Stimulated activated naive CD8-positive, alpha-beta T cell treated with anti-CD3 and anti-CD28 coated beads, Interleukin-15, Interleukin-2, amounts not matched to agents 100 U/mL and 50 U/mL, for 24 hours (primary cell): ENCODE results near the gene DHRS1.

Experiments
- ATAC-seq: fragments of 150-1000 bp; cut with Tn5 transposase; one replicate; pipeline ENCODE4 v1.10.0; 2021
- DNase-seq: peaks from one replicate; pipeline ENCODE4 v3.0.0; 2021

DHRS1 gene

DNA sequence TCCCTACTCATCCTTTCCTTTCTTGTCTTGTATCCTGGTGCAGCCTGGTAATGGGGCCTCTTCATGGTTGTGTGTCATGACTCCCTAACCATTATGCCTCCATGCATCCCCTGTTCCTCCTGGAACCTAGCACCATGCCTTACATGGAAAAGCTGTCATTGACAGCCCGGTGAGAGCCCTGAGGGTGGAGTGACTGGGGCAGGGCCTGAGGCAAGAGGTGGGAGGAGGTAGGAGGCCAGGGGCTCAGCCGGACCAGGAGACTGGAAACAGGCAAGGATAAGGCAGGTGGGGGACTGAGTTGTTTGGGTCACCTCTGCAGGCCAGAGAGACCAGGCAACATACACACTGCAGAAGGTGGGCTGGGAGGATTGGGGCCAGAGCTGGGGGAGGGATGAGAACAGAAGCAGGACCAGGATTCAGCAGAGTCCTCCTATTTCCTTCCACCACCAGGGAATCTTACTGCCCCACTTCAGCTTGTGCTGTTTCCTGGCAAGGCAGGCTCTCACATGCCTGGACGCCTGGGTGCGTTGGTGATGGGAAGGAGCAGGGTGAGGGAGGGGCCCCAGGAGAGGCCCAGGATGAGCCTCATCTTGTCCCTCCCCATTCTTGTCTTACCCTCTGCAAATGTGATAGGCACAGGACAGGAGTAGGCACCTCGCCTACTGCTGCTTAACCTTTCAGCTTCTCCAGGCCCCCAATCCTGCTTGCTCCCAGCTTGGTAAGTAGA, 10.1 kb upstream of the DHRS1 start, which contains the start of gene LTB4R2:
Gene LTB4R2 (plus strand): TSS at position 603 of the 727 bp plus-strand sequence. CDS start 525 bp downstream, outside the sequence.
- ATAC-seq = no peak
- no peak for DNase-seq

DNA sequence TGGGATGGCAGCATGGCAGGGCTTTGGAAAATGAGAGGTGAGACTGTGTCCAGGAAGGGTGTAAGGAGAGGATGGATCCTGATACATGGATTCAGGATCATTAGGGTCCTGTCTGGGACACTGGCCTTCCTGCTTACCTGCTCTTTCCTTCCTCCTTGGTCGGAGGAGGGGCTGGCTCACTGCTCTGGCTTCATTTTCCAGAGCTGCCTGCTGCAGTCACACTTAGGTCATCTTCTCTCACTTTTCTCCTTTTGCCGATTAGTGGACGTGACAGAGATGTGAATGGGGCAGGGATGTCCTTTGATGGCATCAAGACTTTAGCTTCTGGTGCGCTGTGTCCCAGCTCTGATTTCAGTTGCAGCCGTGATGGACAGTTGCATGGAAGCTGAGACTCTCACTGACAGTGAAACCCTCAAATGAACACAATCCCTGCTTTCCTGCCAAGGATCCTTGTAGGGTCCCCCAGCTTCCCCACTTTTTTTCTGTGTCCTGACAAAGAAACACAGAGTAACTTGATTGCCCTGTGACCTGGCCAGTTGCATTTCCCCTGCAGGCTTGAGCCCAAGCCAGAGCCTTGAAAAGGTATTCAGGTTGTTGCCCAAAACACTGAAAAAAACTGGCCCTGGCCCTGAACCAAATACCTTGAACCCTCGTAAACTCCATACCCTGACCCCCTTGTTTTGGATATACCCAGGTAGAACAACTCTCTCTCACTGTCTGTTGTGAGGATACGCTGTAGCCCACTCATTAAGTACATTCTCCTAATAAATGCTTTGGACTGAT, 9.0 kb upstream of the DHRS1 start:
- DNase-seq (no peak), ATAC-seq (no peak)

DNA sequence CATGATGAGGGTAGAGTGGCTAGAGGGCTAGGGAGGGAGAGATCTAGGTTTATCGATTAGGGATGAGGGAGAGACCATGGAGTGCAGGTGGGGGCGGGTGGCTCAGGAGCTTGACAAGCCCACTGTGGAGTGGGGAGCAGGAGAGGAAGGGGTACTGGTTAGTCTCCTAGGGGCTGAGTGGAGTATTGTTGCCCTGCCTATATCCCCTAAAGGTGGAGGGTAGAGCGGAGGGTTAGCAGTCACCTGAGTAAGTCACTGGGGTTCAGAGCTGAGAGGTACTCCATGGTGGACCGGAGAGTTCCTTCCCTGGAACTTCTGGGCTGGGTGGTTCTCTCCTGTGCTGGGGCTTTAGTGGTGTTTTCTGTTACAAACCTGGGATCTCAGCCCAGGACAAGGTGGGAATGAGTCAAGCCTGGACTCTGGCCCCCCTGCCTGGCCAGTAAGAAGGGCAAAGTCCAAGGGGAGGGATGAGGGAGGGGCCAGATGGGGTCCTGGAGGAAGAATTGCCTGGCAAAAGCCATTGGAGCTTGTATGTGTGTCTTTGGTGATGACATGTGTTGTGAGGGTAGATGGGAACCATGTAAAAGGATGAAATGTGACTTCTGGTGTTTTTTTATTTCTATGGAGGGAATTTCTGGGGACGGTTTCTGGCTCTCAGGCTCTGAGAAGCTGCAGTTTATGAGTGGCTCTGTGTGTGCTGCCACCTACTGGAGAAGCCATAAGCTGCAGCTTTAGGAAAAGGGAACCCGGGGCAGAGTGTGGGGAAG, 8.2 kb upstream of the DHRS1 start, which contains the start of gene CIDEB:
Gene CIDEB (minus strand): TSS at position 403 of the 767 bp plus-strand sequence. CDS start 119 bp downstream, at position 284.
- peak; percentile 69 for DNase-seq

DNA sequence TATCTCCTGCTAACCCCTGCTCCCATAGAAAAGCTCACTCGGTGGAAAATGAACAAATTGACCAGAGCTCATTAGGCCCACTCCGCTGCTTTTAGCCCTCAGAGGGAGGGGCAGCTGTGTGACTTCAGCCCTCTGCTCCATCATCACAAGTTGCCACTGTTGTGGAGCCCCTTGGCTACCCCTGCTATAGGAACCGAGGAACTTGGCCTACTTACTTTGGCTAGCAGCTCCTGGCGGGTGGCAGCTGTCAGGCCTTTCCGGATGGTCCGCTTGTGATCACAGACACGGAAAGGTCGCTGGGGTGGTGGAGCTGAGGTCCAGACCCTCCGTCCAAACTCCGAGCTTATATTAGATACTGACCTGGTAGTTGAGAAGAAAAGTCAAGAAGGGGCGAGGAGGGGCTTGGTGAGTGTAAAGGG, 7.6 kb upstream of the DHRS1 start:
- no peak for DNase-seq
- no peak for ATAC-seq

More for the DNA sequence above, 8.2 kb upstream of the DHRS1 start, which contains the start of gene CIDEB:
- ATAC-seq = peak; percentile 17

DNA sequence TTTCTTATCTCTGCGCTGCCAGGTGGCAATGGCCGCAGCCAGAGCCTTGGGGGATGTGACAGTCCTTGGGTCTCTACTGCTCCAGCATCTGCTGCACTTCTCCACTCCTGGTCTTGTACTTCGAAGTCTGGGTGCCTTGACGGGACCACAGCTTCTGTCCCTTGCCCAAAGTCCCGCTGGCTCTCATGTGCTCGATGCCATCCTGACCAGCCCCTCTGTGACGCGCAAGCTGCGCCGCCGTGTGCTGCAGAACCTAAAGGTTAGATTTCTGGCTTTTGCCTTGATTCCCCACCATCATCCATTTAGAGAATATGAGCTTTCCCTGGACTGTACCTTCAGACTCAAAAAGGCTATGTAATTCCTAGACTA, 4.4 kb upstream of the DHRS1 start:
- DNase-seq (no peak), ATAC-seq (no peak)

DNA sequence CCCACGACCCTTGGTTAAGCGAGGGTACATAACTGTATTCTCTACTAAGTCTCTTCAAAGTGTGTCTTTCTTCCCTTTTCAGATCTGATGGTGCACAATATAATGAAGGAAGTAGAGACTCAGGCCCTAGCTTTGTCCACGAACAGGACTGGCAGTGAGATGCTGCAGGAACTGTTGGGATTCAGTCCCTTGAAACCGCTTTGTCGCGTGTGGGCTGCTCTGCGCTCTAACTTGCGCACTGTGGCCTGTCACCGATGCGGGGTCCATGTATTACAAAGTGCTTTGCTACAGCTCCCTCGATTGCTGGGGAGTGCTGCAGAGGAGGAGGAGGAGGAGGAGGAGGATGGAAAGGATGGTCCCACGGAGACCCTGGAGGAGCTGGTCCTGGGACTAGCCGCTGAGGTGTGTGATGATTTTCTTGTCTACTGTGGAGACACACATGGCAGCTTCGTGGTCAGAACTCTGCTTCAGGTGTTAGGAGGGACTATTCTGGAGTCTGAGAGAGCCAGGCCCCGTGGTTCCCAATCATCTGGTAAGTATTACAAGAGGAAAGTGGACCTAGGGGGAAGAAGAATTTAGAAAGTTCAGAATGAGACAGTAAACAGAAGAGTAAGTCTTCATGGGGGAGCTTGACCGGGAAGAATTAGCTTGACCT, 873 bp upstream of the DHRS1 start:
- DNase-seq = no peak
- no peak for ATAC-seq

DNA sequence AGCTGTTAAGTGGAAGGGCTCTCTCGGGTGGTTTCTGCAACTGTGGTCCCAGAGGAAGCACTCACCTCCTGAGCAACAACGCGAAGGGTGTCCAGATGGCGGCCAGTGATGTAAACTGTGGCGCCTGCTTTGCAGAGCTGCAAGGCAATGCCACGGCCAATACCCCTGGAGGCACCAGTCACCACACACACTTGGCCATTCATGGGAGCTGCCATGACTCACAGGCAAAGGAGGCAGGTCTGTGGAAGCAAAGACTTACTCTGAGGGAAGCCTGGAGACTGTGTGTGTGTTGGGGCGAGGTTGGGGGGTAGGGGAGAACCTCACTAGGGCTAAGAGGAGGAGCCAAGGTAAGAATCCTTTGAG, 707 bp downstream of the DHRS1 start:
- ATAC-seq (no peak), DNase-seq (no peak)

DNA sequence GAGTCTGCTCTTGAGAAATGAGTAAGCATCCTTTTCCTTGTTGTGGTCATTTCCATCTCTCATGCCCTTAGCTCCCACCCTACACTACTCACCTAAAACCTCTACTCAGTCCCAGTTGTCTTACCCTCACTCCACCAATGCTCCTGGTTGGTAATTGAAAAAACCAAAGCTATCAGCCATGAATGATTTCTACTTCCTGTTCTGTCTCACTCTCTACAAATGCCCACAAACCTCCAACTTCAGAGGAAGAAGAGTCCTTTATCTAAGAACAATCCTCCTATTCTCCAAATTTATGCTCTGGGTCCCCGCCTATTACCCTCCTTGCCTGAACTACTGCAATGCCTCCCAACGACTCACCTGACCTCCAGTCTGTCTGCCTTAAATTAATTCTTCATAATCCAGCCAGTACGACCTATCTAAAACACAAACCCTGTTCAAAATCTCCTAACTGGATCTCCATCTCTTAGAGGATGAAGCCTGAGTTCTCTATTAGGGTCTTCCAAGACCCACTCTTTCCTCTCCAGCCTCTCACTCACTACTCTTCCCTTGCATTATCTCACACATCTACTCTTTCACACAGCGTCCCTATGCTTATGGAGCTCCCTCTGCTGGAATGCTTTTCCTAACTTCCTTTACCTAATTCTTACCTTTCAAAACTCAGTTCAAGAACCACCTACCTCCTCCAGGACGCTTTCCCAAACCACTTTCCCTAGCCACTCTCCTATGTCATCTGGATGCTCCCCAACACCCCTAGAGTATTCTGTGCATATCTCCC, 2.2 kb downstream of the DHRS1 start:
- DNase-seq (no peak), ATAC-seq (peak; percentile 19)

DNA sequence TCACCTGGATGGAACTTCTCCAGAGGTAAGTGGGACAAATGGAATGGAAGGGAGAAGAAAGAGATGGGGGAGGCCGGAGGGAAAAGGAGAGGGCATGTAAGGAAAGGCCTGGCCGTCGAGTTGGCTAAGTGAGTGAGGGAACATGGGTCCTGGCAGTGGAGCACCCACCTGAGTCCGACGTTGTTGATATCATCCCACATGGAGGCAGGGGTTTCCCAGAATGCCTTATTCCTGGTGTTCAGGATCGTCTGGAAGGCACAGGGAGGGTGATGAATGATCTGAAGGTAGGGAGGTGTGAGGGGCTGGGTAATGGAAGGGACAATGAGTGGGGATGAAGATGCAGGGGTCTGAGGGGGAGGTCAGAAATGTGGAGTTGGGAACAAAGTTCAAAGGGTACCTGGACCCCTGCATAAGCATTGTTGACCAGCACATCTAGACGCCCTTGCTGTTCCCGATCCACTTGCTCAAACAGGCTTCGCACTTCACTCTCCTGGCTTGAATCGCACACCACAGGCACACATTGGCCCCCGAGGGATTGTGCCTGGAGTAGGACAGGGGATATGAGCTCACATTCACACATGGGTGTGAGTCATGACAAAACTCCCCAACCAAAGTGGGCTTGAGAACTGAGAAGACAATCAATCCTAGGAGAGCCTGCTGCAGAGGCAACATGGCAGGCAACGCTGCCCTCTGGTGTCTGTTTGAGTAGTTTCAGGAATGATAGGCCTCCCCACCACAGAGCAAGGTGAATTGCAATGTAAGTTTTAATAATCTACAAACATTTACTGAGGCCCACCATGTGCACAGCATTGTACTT, 3.0 kb downstream of the DHRS1 start:
- ATAC-seq = peak; percentile 87
- DNase-seq = peak; percentile 78

DNA sequence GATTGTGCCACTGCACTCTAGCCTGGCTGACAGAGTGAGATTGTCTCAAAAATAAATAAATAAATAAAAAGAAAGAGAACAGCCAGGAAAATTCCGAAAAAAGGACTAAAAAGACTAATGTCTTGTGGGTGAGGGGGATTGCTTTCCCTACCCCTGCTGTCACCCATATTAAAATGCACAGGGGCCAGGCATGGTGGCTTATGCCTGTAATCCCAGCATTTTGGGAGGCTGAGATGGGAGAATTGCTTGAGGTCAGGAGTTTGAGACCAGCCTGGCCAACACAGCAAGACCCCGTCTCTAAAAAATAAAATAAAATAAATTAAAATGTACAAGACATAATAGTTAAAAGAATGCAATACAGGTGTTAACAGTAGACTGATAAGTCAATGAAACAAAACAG, 6.1 kb downstream of the DHRS1 start:
- ATAC-seq = no peak
- DNase-seq = no peak

DNA sequence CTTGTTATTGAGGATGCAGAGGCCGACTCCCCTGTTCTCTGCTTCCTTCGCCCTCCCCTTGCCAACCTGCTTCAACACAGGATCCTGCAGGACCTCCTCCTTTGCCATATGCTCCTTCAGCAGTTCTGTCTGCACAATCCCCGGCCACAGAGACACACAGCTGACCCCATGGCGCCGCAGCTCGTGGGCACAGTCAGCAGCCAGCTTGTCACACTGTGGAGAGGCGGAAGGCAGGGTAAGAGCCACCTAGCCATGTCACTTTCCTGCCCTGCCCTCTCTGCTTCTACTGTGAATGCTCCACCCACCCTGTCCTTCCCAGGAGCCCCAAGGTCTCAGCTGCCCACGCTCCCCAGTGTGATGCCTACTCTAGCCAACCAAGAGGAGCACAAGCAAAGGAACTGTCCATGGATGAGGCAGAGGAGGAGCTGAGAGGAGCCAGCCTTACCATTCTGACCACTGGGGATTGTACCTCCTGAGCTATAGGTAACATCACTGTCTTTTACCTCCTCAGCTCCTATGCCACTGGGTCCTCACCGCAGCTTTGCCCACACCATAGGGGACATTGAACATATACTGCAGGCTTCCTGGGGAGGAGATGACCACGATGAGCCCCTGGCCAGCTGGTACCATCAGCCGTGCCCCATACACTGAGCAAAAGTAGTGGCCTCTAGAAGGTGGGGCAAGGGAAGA, 7.3 kb downstream of the DHRS1 start:
- DNase-seq (no peak), ATAC-seq (no peak)

DNA sequence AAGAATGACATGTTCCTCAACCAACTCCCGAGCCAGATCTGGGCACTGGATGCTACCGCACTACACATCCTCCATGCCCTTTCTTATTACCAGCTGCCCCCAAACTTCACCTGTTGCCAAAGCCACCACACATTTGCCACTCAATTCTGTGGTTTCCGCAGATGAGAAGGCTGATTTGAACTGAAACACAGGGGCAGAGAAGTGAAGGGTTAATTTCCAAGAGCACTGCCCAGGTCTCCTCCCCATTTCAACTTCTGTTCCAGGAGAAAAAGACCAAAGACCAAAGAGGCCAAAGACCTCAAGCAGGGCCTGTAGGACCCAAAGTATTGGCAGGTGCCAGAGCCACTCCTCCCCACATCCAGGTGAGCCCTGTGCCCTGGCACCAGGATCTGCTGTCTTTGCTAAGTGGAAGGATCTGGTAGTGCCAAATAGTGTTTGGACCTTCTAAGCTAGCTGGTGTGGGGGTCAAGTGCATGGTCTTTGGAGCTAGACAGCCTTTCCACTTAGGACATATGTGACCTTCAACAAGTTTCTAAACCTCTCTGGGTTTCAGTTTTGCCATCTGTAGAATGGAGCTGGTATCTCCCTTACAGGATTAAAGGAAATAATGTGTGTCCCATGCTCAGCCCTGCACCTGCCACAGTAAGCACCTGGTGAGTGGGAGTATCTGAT, 8.0 kb downstream of the DHRS1 start:
- ATAC-seq = no peak
- no peak for DNase-seq

DNA sequence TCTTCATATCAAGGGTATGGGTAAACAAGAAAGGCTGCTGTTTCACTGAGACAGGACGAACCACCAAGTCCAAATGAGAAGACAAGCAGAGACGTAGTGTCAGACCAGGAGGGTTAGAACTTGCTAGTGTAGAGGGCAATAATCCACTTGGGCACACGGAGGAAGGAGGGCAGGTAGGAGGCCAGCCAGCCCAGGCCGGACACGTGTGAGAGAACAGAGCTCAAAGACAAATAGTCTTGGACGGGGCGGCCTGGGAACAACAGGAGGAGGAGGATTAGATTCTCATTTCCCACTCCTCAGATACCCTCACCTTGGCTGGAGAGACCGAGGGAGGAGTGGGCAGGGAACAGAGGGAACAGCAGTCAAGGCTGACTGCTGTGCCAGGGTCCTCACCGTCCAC, 8.8 kb downstream of the DHRS1 start:
- ATAC-seq = no peak
- DNase-seq = no peak

DNA sequence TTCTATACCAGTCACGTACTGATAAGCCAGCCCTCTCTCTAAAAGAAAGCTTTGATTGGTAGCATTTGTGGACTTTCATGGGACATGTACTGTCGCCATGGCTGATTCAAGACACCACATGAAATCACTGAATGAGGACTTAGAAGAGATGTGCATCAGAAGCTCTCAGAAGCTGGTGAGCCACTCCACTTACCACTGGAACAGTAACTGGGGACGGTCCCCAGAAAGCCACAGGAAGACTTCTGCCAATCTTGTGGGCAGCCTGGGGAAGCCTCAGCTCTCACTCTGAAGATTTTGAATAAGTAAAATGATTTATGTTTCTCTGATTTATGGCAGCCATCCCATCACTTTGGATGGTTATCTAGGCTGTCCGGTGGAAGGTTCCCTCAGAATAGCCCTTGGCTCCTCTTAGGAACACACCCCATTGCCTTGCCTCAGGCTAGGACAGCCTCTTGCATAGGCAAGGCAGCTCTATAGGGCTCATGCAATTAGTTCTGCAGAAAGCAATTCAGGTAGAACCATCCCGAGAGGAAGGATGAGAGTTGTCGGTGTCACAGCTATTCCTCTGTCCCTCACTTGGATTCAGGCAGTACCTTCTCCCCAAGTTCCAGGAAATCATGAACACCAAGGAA, 9.8 kb downstream of the DHRS1 start:
- peak; percentile 73 for DNase-seq
- peak; percentile 99 for ATAC-seq

DNA sequence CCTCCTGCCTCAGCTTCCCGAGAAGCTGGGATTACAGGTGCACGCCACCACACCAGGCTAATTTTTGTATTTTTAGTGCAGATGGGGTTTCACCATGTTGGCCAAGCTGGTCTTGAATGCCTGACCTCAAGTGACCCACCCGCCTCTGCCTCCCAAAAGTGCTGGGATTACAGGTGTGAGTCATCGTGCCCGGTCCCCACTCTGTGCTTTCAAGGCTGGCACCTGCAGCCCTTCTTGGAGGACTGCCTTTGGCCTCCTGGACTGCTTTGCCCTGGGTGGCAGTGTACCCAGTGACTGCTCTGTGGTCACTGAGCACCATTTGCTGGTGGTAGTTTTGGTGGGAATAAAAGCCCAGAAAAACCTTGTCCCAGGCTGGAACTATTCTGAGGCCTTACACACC, 12.6 kb downstream of the DHRS1 start:
- ATAC-seq = no peak
- no peak for DNase-seq

DNA sequence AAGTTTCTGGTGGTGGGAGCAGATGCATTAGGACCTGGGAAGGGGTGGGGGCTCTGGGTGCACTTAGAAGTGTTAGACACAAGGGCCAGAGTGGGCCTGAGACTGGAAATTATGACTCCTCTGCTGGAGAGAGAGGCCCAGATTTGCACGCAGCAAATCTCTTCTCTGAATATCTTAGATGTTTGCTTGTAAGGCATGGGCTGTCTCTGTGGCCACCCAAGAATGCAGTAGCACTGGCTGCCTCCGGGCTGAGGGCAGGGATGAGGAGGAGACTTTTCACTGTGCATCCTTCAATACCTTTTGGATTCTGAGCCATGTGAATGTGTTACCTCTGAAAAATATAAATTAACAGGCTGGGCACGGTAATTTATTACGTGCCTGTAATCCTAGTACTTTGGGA, 14.2 kb downstream of the DHRS1 start:
- ATAC-seq (no peak), DNase-seq (no peak)

DNA sequence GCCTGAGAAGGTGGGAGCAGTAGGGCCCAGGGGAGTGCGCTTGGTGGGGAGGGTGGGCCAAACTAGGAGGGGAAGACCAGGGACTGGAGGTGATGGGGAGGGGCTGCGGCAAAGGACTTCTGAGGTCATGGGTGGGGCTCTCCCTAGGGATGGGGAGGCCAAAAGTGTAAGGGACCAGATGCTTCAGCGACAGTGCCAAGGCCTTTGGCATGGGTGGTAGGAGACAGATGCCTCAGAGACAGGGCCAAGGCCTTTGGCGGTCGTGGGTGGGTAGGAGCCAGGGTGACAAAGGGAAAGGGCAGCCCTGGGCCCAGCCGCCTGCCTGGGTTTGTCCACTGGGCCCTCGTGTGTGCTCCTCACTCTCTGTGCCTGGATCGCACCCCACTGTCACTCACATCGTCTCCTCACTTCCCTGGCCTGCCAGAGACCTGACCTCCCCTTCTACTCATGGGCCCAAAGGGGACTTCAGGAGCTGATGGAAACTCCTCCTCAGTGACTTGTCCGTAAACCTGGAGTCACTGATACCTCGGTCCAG, 15.0 kb downstream of the DHRS1 start:
- ATAC-seq = no peak
- DNase-seq = no peak

DNA sequence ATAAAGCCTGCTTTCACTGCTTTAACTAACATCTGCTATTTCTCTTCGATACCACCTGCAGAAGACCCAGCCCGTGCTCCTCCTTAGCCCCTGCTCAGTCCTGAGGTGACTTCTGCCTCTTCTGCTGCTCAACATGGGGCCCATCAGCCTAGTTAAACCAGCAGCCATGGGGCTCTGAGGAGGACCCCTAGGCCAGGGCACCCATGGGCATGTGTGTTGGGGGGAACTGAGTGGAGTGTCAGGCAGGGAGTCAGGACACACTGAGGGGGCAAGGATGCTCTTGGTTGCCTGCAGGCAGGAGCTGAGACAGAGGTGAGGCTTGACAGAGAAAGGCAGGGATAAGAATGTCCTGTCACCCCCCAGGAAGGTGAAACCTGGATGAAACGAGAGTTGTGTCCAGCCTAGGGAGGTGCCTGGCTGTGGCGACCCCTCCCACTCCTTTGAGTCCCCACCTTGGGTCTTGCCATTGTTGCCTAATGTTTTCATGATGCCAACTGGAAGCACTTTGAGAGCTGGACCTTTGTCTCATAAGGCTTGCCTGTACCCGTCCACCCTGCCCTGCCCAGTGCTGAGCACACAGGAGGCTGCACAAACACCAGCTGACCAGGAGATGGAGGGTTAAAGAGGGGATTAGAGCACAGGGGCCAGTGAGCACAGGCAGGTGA, 15.7 kb downstream of the DHRS1 start:
- no peak for ATAC-seq
- DNase-seq = no peak
